ENCODE data around the gene TMEM187. TPM values are rescaled to one million over a fixed set of nuclear protein-coding genes. Genes with fewer than 3 reads are reported as not detected.

The TMEM187 gene
- total RNA-seq, 2 experiments from 2014 or later: 1.4 to 4.5 TPM

- no TSS peak for BruUV-seq (replicated peaks)
- intact Hi-C loops (cut with micrococcal nuclease; ENCODE audit: unreplicated experiment): no loop called here
- no peaks in the 10 kb centered on the region for H4K20me1 ChIP-seq (ENCODE audit: insufficient read depth, low read length)
- H2AFZ ChIP-seq (ENCODE audit: low read length): peak within 1 kb of the TSS; percentile 51
- DNase-seq (ENCODE audit: low spot score): peak; percentile 75
- peaks cover 11% of the 10 kb centered on the region for H3K4me1 ChIP-seq (ENCODE audit: insufficient read depth, low read length, poor library complexity, severe bottlenecking)
- peaks cover 22% of the 10 kb centered on the region for H3K36me3 ChIP-seq (ENCODE audit: insufficient read depth, low read length)
- POLR2A ChIA-PET: interaction anchor here (0.5 to 2.6 kb wide), 2 partner anchors 10 to 460 kb away, joined by 3 to 13 read pairs; no protein-coding TSS in a partner anchor
- H3K79me2 ChIP-seq (ENCODE audit: insufficient read depth, low read depth, low read length): peaks cover 5% of the 10 kb centered on the region; the same call in 1 of the 2 replicates
- H3K27ac ChIP-seq (ENCODE audit: low read depth, low read length, poor library complexity, severe bottlenecking): peak within 1 kb of the TSS; percentile 65
- H3K4me3 ChIP-seq (ENCODE audit: low read depth, low read length, poor library complexity, severe bottlenecking): peak within 1 kb of the TSS; percentile 87
- CTCF ChIA-PET (ENCODE audit: unreplicated experiment): interaction anchor here (0.6 kb wide), 1 partner anchor 150 kb away, joined by 13 read pairs; no protein-coding TSS in a partner anchor
- no peak for TF ChIP-seq CTCF (conservative IDR thresholded peaks at IDR 0.05; ENCODE audit: low read length)
- TF ChIP-seq EZH2phosphoT487 (IDR thresholded peaks at IDR 0.05; ENCODE audit: borderline replicate concordance, low read depth, low read length): no peak
- H3K4me2 ChIP-seq (ENCODE audit: low read length): peak within 1 kb of the TSS; percentile 88
- H3K9me2 ChIP-seq (ENCODE audit: insufficient read depth, low read length): no peaks in the 10 kb centered on the region
- H3K9me3 ChIP-seq (ENCODE audit: low read length): no peaks in the 10 kb centered on the region
These were observed 37.7 kb upstream of the TMEM187 start, which contains the start of gene NAA10 for GRCh38 chrX:153934762-153935325. NAA10 (minus strand) TSS chrX:153935037; CDS start chrX:153934904, 133 bp downstream.

- DNase-seq (ENCODE audit: low spot score): no peak
- Histone ChIP-seq H4K20me1 (ENCODE audit: insufficient read depth, low read length) (no peaks in the 10 kb centered on the region), H3K27ac (ENCODE audit: low read depth, low read length, poor library complexity, severe bottlenecking) (peak overlapping the region; percentile 65), H3K9me2 (ENCODE audit: insufficient read depth, low read length) (no peaks in the 10 kb centered on the region), H3K36me3 (ENCODE audit: insufficient read depth, low read length) (peaks cover 18% of the 10 kb centered on the region), H3K4me2 (ENCODE audit: low read length) (peak overlapping the region; percentile 88), H2AFZ (ENCODE audit: low read length) (peak overlapping the region; percentile 51), H3K4me3 (ENCODE audit: low read depth, low read length, poor library complexity, severe bottlenecking) (peak overlapping the region; percentile 87), H3K79me2 (ENCODE audit: insufficient read depth, low read depth, low read length) (peaks cover 5% of the 10 kb centered on the region; the same call in 1 of the 2 replicates), H3K9me3 (ENCODE audit: low read length) (no peaks in the 10 kb centered on the region), H3K4me1 (ENCODE audit: insufficient read depth, low read length, poor library complexity, severe bottlenecking) (peaks cover 10% of the 10 kb centered on the region)
- TF ChIP-seq CTCF (conservative IDR thresholded peaks at IDR 0.05; ENCODE audit: low read length) (no peak), EZH2phosphoT487 (IDR thresholded peaks at IDR 0.05; ENCODE audit: borderline replicate concordance, low read depth, low read length) (no peak)
- CTCF ChIA-PET (ENCODE audit: unreplicated experiment): no interaction called here
- no TSS peak for BruUV-seq (replicated peaks)
- POLR2A ChIA-PET: interaction anchor here (2.6 kb wide), 1 partner anchor 10 kb away, joined by 13 read pairs; no protein-coding TSS in a partner anchor
- intact Hi-C loops (cut with micrococcal nuclease; ENCODE audit: unreplicated experiment): no loop called here
These were observed 37.2 kb upstream of the TMEM187 start for GRCh38 chrX:153935326-153935851.

- intact Hi-C loops (cut with micrococcal nuclease; ENCODE audit: unreplicated experiment): no loop called here
- Histone ChIP-seq H3K36me3 (ENCODE audit: insufficient read depth, low read length) (peaks cover 6% of the 10 kb centered on the region; the same call in 1 of the 2 replicates), H3K79me2 (ENCODE audit: insufficient read depth, low read depth, low read length) (peaks cover 5% of the 10 kb centered on the region; the same call in 1 of the 2 replicates), H3K9me3 (ENCODE audit: low read length) (no peaks in the 10 kb centered on the region), H4K20me1 (ENCODE audit: insufficient read depth, low read length) (no peaks in the 10 kb centered on the region), H3K4me1 (ENCODE audit: insufficient read depth, low read length, poor library complexity, severe bottlenecking) (peaks cover 10% of the 10 kb centered on the region), H2AFZ (ENCODE audit: low read length) (no peak overlapping the region), H3K9me2 (ENCODE audit: insufficient read depth, low read length) (no peaks in the 10 kb centered on the region), H3K27ac (ENCODE audit: low read depth, low read length, poor library complexity, severe bottlenecking) (no peak overlapping the region), H3K4me3 (ENCODE audit: low read depth, low read length, poor library complexity, severe bottlenecking) (no peak overlapping the region), H3K4me2 (ENCODE audit: low read length) (no peak overlapping the region)
- ChIA-PET POLR2A (no interaction called here), CTCF (ENCODE audit: unreplicated experiment) (interaction anchor here (0.6 kb wide), 1 partner anchor 550 kb away, joined by 3 read pairs; no protein-coding TSS in a partner anchor)
- TF ChIP-seq EZH2phosphoT487 (IDR thresholded peaks at IDR 0.05; ENCODE audit: borderline replicate concordance, low read depth, low read length) (no peak), CTCF (conservative IDR thresholded peaks at IDR 0.05; ENCODE audit: low read length) (no peak)
- no TSS peak for BruUV-seq (replicated peaks)
- no peak for DNase-seq (ENCODE audit: low spot score)
These were observed 35.5 kb upstream of the TMEM187 start for GRCh38 chrX:153937056-153937455.
